LNCAP (cell line): ENCODE measurements around the gene FOXC2.

Experiments
- CTCF ChIP-seq: fragments of 450-650 bp; IDR thresholded peaks from 2 replicates; pipeline ENCODE4 v1.5.1; 2017; ENCODE audit warnings: mild to moderate bottlenecking

Gene FOXC2

GRCh38 chr16:86567701-86568581, 1.3 kb downstream of the FOXC2 start:
- no peak for TF ChIP-seq CTCF

- no peak for TF ChIP-seq CTCF
Measured at GRCh38 chr16:86568677-86569623, 2.3 kb downstream of the FOXC2 start.

GRCh38 chr16:86569701-86570447, 3.2 kb downstream of the FOXC2 start:
- TF ChIP-seq CTCF = no peak

- no peak for TF ChIP-seq CTCF
Measured at GRCh38 chr16:86570558-86571529, 4.2 kb downstream of the FOXC2 start.

GRCh38 chr16:86571530-86571915, 4.9 kb downstream of the FOXC2 start:
- TF ChIP-seq CTCF = no peak

GRCh38 chr16:86572041-86572521, 5.5 kb downstream of the FOXC2 start:
- no peak for TF ChIP-seq CTCF
